ENCODE results near the gene YPEL2. TPM values are rescaled to one million over a fixed set of nuclear protein-coding genes. Genes with fewer than 3 reads are reported as not detected.
A peak's percentile ranks its signal among the peaks of the same experiment; 100 is the strongest.

YPEL2 gene
- total RNA-seq, 2 donors from 2014 or later, result 17.2 to 25.7 TPM

- Histone ChIP-seq H3K4me1 (peaks cover 23% of the 10 kb centered on the region), H3K27ac (peak overlapping the region; percentile 95), H3K4me3 (peak overlapping the region; percentile 83), H3K9ac (ENCODE audit: low read depth in 2 of 2, low read length in 2 of 2) (peak overlapping the region in 1 of 2 donors; percentile 87), H3K9me3 (no peaks in the 10 kb centered on the region), H3K27me3 (no peaks in the 10 kb centered on the region), H3K36me3 (no peaks in the 10 kb centered on the region)
- intact Hi-C loops (cut with DNase I), result loop anchor here (5.0 kb wide), 1 partner anchor 42 kb away; no protein-coding TSS in a partner anchor
- peak; percentile 91 for DNase-seq
- no peak for TF ChIP-seq CTCF (IDR thresholded peaks at IDR 0.05)
Observed at GRCh38 chr17:59330053-59330942, 1.2 kb upstream of the YPEL2 start.

GRCh38 chr17:59331929-59332748, 684 bp downstream of the YPEL2 start:
- DNase-seq, result peak; percentile 63
- Histone ChIP-seq H3K36me3 (no peaks in the 10 kb centered on the region), H3K27ac (peak overlapping the region; percentile 95), H3K4me1 (peaks cover 23% of the 10 kb centered on the region), H3K27me3 (no peaks in the 10 kb centered on the region), H3K4me3 (peak overlapping the region; percentile 83), H3K9me3 (no peaks in the 10 kb centered on the region), H3K9ac (ENCODE audit: low read depth in 2 of 2, low read length in 2 of 2) (peak overlapping the region; percentile 89 to 90)
- TF ChIP-seq CTCF (IDR thresholded peaks at IDR 0.05), result no peak
- intact Hi-C loops (cut with DNase I), result loop anchor here (5.0 kb wide), 1 partner anchor 40 kb away; no protein-coding TSS in a partner anchor

DNA sequence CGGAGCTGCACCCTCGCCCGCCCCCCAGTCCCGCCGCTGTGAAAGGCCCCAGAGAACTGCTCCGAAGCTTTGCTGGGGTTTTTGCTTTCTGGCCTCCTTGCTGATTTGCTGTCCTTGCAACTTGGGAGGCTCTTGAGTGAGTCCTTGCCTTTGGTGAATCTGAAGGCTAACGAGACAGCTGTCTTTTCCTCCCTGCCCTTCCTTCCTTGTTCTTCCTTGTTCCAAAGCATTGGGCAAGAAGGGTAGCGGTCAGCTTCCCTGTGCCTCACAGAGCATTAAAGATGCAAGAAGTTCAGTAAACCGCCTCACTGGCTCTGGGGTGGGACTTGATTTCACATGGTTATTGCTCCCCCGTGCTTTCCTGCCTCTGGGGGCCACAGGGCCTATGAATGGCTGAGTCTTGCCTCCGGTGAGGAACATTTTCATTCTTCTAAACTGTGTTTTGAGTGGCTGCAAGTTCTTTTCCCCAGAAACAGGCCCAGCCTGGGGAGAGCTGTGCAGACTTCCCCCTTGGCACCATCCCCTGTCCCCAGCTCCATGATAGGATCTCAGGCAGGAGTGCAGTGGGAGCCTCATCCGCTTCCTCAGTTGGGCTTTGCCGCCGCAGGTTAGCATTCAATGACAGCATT, 1.4 kb downstream of the YPEL2 start:
- Histone ChIP-seq H3K27ac (peak overlapping the region; percentile 95), H3K27me3 (no peaks in the 10 kb centered on the region), H3K9me3 (no peaks in the 10 kb centered on the region), H3K4me1 (peaks cover 23% of the 10 kb centered on the region), H3K9ac (ENCODE audit: low read depth in 2 of 2, low read length in 2 of 2) (peak overlapping the region; percentile 89 to 90), H3K36me3 (no peaks in the 10 kb centered on the region), H3K4me3 (peak overlapping the region; percentile 83)
- TF ChIP-seq CTCF (IDR thresholded peaks at IDR 0.05), result no peak
- intact Hi-C loops (cut with DNase I), result loop anchor here (5.0 kb wide), 1 partner anchor 39 kb away; no protein-coding TSS in a partner anchor
- DNase-seq, result peak; percentile 48

- Histone ChIP-seq H3K27ac (no peak overlapping the region), H3K27me3 (no peaks in the 10 kb centered on the region), H3K9me3 (no peaks in the 10 kb centered on the region), H3K36me3 (no peaks in the 10 kb centered on the region), H3K9ac (ENCODE audit: low read depth in 2 of 2, low read length in 2 of 2) (no peak overlapping the region), H3K4me3 (no peak overlapping the region), H3K4me1 (peaks cover 20% of the 10 kb centered on the region)
- intact Hi-C loops (cut with DNase I), result loop anchor here (5.0 kb wide), 1 partner anchor 38 kb away; no protein-coding TSS in a partner anchor
- no peak for DNase-seq
- TF ChIP-seq CTCF (IDR thresholded peaks at IDR 0.05), result no peak
Observed at GRCh38 chr17:59333836-59334235, 2.4 kb downstream of the YPEL2 start.

GRCh38 chr17:59335685-59336084, 4.2 kb downstream of the YPEL2 start:
- Histone ChIP-seq H3K9me3 (no peaks in the 10 kb centered on the region), H3K9ac (ENCODE audit: low read depth in 2 of 2, low read length in 2 of 2) (no peak overlapping the region), H3K36me3 (no peaks in the 10 kb centered on the region), H3K27ac (no peak overlapping the region), H3K4me3 (no peak overlapping the region), H3K4me1 (peaks cover 6% of the 10 kb centered on the region), H3K27me3 (no peaks in the 10 kb centered on the region)
- DNase-seq, result no peak
- intact Hi-C loops (cut with DNase I), result no loop called here
- no peak for TF ChIP-seq CTCF (IDR thresholded peaks at IDR 0.05)

Measured in colonic mucosa (tissue), 4 donors.